Stimulated activated CD4-positive, alpha-beta T cell treated with anti-CD3 and anti-CD28 coated beads, Interleukin-15, amount 100 ng/mL, for 1 hour (primary cell): ENCODE measurements around the gene GAS2L3.

Experiments used
- DNase-seq, 2 donors: peaks; one replicate each; pipeline ENCODE4 v3.0.0-alpha.2; 2020; ENCODE audit warnings: low read depth in 1 of 2, low spot score in 1 of 2

The GAS2L3 gene

GRCh38 chr12:100656856-100657255 lies 83.4 kb downstream of the GAS2L3 start:
- no peak for DNase-seq

DNA sequence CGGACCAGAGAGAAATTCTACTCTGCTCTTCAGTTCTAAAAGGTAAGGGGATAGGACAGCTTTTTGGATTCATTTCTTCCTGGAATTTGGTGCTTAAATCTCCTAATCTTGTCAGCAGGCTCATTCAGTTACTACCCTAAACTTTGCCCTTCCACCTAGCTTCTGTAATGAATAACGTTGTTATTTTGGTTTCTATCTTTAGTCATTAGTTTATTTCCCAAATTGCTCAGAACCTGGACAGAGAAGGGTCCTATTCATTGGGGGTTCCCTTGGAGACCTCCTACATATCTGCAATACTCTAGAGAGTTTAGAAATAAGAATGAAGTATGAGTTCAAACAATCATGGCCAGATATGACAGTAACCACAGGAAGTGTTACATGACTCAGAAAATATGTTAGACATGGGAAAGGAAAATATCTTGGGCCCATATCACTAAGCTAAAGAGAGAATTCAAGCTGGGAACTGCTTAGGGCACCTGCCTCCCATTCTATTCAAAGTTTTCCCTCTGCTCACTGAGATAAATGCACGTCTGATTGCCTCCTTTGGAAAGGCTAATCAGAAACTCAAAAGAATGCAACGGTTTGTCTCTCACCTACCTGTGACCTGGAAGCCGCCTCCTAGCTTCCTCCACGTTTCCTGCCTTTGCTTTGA lies 87.9 kb downstream of the GAS2L3 start:
- no peak for DNase-seq

GRCh38 chr12:100666588-100666987 lies 93.1 kb downstream of the GAS2L3 start:
- DNase-seq: no peak

- DNase-seq: peak in 1 of 2 donors; percentile 16
Observed at GRCh38 chr12:100668945-100669536, 95.6 kb downstream of the GAS2L3 start.

- no peak for DNase-seq
Observed at GRCh38 chr12:100669922-100670321, 96.4 kb downstream of the GAS2L3 start.

DNA sequence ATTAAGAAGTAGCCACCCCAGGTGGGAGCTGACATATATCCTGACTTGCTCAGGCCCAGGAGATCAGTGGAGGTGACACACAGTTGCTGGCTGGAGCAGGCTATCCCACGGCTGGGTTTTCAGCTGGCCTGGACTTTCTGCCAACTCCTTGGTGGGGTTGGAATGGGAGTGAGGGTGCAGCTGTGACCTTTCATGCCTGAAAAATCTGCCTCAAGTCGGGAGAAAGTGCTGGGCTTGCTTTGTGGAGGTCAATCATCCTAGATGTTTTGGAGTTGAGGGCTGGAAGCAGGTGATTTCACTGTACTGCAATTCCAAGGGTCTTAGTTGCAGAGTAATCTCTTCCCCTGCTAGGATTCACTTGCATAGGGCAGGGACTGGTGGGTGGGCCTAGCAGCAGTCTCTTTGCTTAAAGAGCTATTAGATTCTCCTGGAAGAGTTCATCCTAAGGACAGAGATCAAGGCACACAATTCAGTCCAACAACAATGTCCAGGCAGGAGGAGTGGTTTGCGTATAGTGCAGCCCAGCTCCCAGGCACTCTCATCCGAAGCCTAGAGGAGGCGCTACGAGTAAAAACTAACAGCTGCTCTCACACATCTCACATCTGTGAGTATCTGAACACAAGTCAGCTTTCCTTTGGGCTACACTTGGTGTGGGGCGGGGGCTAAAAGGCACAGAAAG lies 98.1 kb downstream of the GAS2L3 start:
- DNase-seq: no peak

- peak in 1 of 2 donors; percentile 8 for DNase-seq
Observed at GRCh38 chr12:100672075-100672592, 98.7 kb downstream of the GAS2L3 start.

DNA sequence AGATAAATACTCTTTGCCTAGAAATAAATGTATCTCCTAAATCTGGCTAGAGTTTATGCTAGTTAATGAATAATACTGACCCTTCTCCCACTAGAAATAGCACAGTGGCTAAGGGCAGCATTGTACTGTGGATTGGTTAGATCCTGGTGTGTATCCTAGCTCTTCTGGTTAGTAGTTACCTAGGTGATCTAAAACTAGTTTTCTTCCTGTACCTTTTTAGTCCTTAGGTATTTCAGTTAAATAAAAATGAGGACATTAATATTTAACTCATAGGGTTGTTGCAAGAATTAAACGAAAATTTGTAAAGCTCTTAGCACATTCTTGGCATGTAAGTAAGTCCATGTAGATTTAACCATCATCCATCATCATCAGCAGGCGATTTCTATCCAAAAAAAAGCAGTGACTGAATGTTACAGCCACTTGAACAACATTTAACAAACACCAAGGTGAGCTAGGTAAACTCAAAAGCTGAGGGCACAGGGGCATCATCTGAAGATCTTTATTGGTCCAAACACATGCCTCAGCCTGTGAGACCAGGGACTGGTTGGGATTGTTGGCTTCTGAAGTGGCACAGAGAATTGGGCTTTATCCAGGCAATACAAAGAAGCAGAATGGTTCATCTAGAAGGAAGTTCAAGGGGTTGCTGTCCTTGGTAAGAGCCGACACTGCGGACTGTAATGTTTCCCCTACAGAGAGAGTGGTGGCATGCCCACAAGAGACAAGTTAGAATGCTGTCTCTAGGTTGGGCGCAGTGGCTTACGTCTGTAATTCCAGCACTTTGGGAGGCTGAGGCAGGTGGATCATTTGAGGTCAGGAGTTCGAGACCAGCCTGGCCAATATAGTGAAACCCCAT lies 100.8 kb downstream of the GAS2L3 start:
- no peak for DNase-seq
